SIG-M5 (cell line): ENCODE measurements around the gene XIRP2.

Experiments used
- DNase-seq: peaks from one replicate; lab custom pipeline; 2025; lab: John Stamatoyannopoulos, UW

Gene XIRP2

GRCh38 chr2:166888180-166888579 is at the start of gene XIRP2:
Gene XIRP2 (plus strand): TSS chr2:166888480. CDS start chr2:166903483, 15,003 bp downstream.
- DNase-seq = no peak

- no peak for DNase-seq
Measured at GRCh38 chr2:166841152-166841551, 47.1 kb upstream of the XIRP2 start.

- DNase-seq = no peak
Measured at GRCh38 chr2:166841679-166842078, 46.6 kb upstream of the XIRP2 start.

- no peak for DNase-seq
Measured at GRCh38 chr2:166844111-166844510, 44.2 kb upstream of the XIRP2 start.

- no peak for DNase-seq
Measured at GRCh38 chr2:166862468-166863132, 25.7 kb upstream of the XIRP2 start.

GRCh38 chr2:166867874-166868514 is 20.3 kb upstream of the XIRP2 start:
- DNase-seq = no peak

GRCh38 chr2:166870346-166870745 is 17.9 kb upstream of the XIRP2 start:
- no peak for DNase-seq

- no peak for DNase-seq
Measured at GRCh38 chr2:166881177-166881576, 7.1 kb upstream of the XIRP2 start.

- DNase-seq = no peak
Measured at GRCh38 chr2:166882851-166883250, 5.4 kb upstream of the XIRP2 start.

- no peak for DNase-seq
Measured at GRCh38 chr2:166891727-166892126, 3.4 kb downstream of the XIRP2 start.

- DNase-seq = no peak
Measured at GRCh38 chr2:166892397-166892796, 4.1 kb downstream of the XIRP2 start.

GRCh38 chr2:166895243-166895642 is 7.0 kb downstream of the XIRP2 start:
- no peak for DNase-seq

- no peak for DNase-seq
Measured at GRCh38 chr2:166897666-166898065, 9.4 kb downstream of the XIRP2 start.

GRCh38 chr2:166899676-166900075 is 11.4 kb downstream of the XIRP2 start:
- no peak for DNase-seq

GRCh38 chr2:166900700-166901099 is 12.4 kb downstream of the XIRP2 start:
- no peak for DNase-seq

GRCh38 chr2:166901336-166901735 is 13.1 kb downstream of the XIRP2 start:
- DNase-seq = no peak

- DNase-seq = no peak
Measured at GRCh38 chr2:166916987-166917386, 28.7 kb downstream of the XIRP2 start.

- DNase-seq = no peak
Measured at GRCh38 chr2:166917415-166917814, 29.1 kb downstream of the XIRP2 start.

GRCh38 chr2:166921261-166921896 is 33.1 kb downstream of the XIRP2 start:
- no peak for DNase-seq

- DNase-seq = no peak
Measured at GRCh38 chr2:166924967-166925366, 36.7 kb downstream of the XIRP2 start.

- no peak for DNase-seq
Measured at GRCh38 chr2:166926657-166927056, 38.4 kb downstream of the XIRP2 start.

GRCh38 chr2:166932032-166932431 is 43.8 kb downstream of the XIRP2 start:
- no peak for DNase-seq

GRCh38 chr2:166934817-166935216 is 46.5 kb downstream of the XIRP2 start:
- no peak for DNase-seq
